Measurements from ENCODE around the gene TEX48. TPM values are rescaled to one million over a fixed set of nuclear protein-coding genes. Genes with fewer than 3 reads are reported as not detected.
A peak's percentile ranks its signal among the peaks of the same experiment; 100 is the strongest.

TEX48 gene
- total RNA-seq, 1 experiment from 2014 or later: 2.4 TPM

DNA sequence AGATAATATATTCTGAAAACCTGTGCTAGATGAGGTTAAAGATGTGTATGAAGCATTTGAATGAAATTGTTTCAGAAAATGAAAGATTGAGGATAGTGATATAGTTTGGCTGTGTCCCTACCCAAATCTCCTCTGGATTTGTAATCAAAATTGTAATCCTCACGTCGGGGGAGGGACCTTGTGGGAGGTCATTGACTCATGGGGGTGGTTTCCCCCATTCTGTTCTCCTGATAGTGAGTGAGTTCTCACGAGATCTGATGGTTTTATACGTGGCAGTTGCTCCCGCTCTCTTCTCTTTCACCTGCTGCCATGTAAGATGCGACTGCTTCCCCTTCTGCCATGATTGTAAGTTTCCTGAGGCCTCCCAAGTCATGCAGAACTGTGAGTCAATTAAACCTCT, 2.0 kb upstream of the TEX48 start:
- Histone ChIP-seq H3K27ac (ENCODE audit: low read length) (0 out of 2 replicates have a peak overlapping the region, but pooled peaks have one; percentile 5), H3K9me2 (replicated peaks; ENCODE audit: low read length) (no peaks in the 10 kb centered on the region), H3K27me3 (ENCODE audit: low read length) (no peaks in the 10 kb centered on the region), H3K9me3 (ENCODE audit: low read length) (no peaks in the 10 kb centered on the region), H3F3A (ENCODE audit: low read length, unreplicated experiment) (no peaks in the 10 kb centered on the region), H3K36me3 (ENCODE audit: low read depth, low read length) (no peaks in the 10 kb centered on the region), H3K4me1 (ENCODE audit: insufficient read depth, low read length) (peaks cover 34% of the 10 kb centered on the region), H3K4me3 (ENCODE audit: low read length) (no peak overlapping the region), H2AFZ (ENCODE audit: low read length) (no peak overlapping the region), H3K4me2 (ENCODE audit: low read length) (no peak overlapping the region), H3K79me2 (ENCODE audit: low read length) (no peaks in the 10 kb centered on the region), H3K9ac (ENCODE audit: low read length) (no peak overlapping the region), H4K20me1 (ENCODE audit: low read length) (no peaks in the 10 kb centered on the region)
- no TSS peak for BruUV-seq (replicated peaks)
- ChIA-PET POLR2A (ENCODE audit: unreplicated experiment) (interaction anchor here (0.6 kb wide), 1 partner anchor 152 kb away, joined by 4 read pairs; no protein-coding TSS in a partner anchor), CTCF (no interaction called here)
- no peak for ATAC-seq
- TF ChIP-seq EZH2phosphoT487 (IDR thresholded peaks at IDR 0.05; ENCODE audit: borderline replicate concordance, low read length): no peak
- TF ChIP-seq, protein P1, sequence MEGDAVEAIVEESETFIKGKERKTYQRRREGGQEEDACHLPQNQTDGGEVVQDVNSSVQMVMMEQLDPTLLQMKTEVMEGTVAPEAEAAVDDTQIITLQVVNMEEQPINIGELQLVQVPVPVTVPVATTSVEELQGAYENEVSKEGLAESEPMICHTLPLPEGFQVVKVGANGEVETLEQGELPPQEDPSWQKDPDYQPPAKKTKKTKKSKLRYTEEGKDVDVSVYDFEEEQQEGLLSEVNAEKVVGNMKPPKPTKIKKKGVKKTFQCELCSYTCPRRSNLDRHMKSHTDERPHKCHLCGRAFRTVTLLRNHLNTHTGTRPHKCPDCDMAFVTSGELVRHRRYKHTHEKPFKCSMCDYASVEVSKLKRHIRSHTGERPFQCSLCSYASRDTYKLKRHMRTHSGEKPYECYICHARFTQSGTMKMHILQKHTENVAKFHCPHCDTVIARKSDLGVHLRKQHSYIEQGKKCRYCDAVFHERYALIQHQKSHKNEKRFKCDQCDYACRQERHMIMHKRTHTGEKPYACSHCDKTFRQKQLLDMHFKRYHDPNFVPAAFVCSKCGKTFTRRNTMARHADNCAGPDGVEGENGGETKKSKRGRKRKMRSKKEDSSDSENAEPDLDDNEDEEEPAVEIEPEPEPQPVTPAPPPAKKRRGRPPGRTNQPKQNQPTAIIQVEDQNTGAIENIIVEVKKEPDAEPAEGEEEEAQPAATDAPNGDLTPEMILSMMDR (conservative IDR thresholded peaks at IDR 0.05; ENCODE audit: low read depth, low read length): no peak
- TF ChIP-seq EZH2 (IDR thresholded peaks at IDR 0.05; ENCODE audit: low read length, unreplicated experiment): no peak
- DNase-seq: no peak
- intact Hi-C loops (cut with micrococcal nuclease): loop anchor here (5.0 kb wide), 1 partner anchor 33 kb away; no protein-coding TSS in a partner anchor

DNA sequence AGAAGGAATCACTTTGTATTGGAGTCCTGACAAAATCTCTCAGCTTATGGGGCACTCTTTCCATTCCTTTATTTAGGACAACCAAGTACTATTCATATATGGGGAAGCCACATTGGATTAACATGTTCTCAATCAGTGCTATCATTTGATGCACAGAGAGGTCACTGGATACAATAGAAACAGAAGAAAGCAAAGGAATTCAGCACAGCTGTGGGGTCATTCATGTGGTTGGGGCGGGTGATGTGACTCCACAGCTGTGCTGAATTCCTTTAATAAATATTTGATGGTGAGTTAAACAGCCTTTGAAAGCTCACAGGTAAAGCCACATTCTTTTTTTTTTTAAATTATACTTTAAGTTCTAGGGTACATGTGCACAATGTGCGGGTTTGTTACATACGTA, 854 bp upstream of the TEX48 start:
- Histone ChIP-seq H3K9me2 (replicated peaks; ENCODE audit: low read length) (no peaks in the 10 kb centered on the region), H3K4me1 (ENCODE audit: insufficient read depth, low read length) (peaks cover 40% of the 10 kb centered on the region), H3K9me3 (ENCODE audit: low read length) (no peaks in the 10 kb centered on the region), H3K4me3 (ENCODE audit: low read length) (no peak overlapping the region), H3K36me3 (ENCODE audit: low read depth, low read length) (no peaks in the 10 kb centered on the region), H3K9ac (ENCODE audit: low read length) (no peak overlapping the region; the same call in 1 of the 2 replicates), H3K27me3 (ENCODE audit: low read length) (no peaks in the 10 kb centered on the region), H2AFZ (ENCODE audit: low read length) (no peak overlapping the region), H3F3A (ENCODE audit: low read length, unreplicated experiment) (no peaks in the 10 kb centered on the region), H4K20me1 (ENCODE audit: low read length) (no peaks in the 10 kb centered on the region), H3K79me2 (ENCODE audit: low read length) (no peaks in the 10 kb centered on the region), H3K27ac (ENCODE audit: low read length) (peak overlapping the region; percentile 29; the same call in 1 of the 2 replicates), H3K4me2 (ENCODE audit: low read length) (no peak overlapping the region)
- CTCF ChIA-PET: interaction anchor here (0.5 to 1.1 kb wide), 2 partner anchors 10 to 224 kb away, joined by 3 read pairs; no protein-coding TSS in a partner anchor
- no peak for DNase-seq
- BruUV-seq (replicated peaks): no TSS peak
- TF ChIP-seq EZH2phosphoT487 (IDR thresholded peaks at IDR 0.05; ENCODE audit: borderline replicate concordance, low read length): no peak
- TF ChIP-seq EZH2 (IDR thresholded peaks at IDR 0.05; ENCODE audit: low read length, unreplicated experiment): no peak
- TF ChIP-seq, protein P1 (conservative IDR thresholded peaks at IDR 0.05; ENCODE audit: low read depth, low read length): no peak
- ATAC-seq: no peak
- intact Hi-C loops (cut with micrococcal nuclease): loop anchor here (1.0 to 5.0 kb wide), 2 partner anchors 34 to 225 kb away; no protein-coding TSS in a partner anchor
- POLR2A ChIA-PET (ENCODE audit: unreplicated experiment): no interaction called here

DNA sequence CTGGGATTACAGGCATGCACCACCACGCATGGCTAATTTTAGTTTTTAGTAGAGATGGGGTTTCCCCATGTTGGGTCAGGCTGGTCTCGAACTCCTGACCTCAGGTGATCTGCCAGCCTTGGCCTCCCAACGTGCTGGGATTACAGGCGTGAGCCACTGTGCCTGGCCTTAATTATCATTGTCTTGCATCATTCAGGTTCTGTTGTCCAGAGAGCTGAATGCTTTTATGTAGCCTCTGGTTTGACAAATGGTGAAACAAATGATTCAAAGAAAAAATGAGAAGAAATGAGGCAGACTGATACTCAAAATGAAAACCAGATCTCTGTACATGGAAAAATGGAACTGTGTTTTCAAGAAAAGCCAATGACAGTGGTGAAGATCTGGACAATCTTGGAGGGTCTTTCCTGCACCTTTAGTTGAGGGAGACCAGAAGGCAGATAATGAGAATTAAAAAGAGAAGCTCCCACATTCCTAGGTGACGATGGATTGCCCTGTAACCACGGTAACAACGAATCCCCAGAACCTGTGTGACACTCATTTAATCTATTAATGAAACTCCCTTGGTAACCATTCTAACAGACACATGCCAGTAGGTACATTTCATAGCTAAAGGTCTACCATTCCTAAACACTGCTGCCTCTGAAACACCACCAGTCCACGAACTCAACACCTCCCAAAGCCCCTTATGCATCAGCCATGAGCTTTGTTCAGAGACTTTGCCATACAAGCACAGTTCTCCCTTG, 1.6 kb downstream of the TEX48 start:
- no peaks in the 10 kb centered on the region for H3F3A ChIP-seq (ENCODE audit: low read length, unreplicated experiment)
- no peaks in the 10 kb centered on the region for H3K36me3 ChIP-seq (ENCODE audit: low read depth, low read length)
- DNase-seq (no peak), ATAC-seq (no peak)
- no peaks in the 10 kb centered on the region for H3K79me2 ChIP-seq (ENCODE audit: low read length)
- no peaks in the 10 kb centered on the region for H3K9me3 ChIP-seq (ENCODE audit: low read length)
- H4K20me1 ChIP-seq (ENCODE audit: low read length): no peaks in the 10 kb centered on the region
- H3K4me2 ChIP-seq (ENCODE audit: low read length): no peak overlapping the region
- no peak overlapping the region for H3K9ac ChIP-seq (ENCODE audit: low read length)
- H2AFZ ChIP-seq (ENCODE audit: low read length): no peak overlapping the region
- peaks cover 29% of the 10 kb centered on the region for H3K4me1 ChIP-seq (ENCODE audit: insufficient read depth, low read length)
- H3K4me3 ChIP-seq (ENCODE audit: low read length): no peak overlapping the region
- intact Hi-C loops (cut with micrococcal nuclease): loop anchor here (1.0 to 5.0 kb wide), 3 partner anchors 37 to 334 kb away; no protein-coding TSS in a partner anchor
- no peaks in the 10 kb centered on the region for H3K9me2 ChIP-seq (replicated peaks; ENCODE audit: low read length)
- H3K27ac ChIP-seq (ENCODE audit: low read length): no peak overlapping the region
- TF ChIP-seq, protein P1 (conservative IDR thresholded peaks at IDR 0.05; ENCODE audit: low read depth, low read length): no peak
- TF ChIP-seq EZH2 (IDR thresholded peaks at IDR 0.05; ENCODE audit: low read length, unreplicated experiment): no peak
- no peak for TF ChIP-seq EZH2phosphoT487 (IDR thresholded peaks at IDR 0.05; ENCODE audit: borderline replicate concordance, low read length)
- H3K27me3 ChIP-seq (ENCODE audit: low read length): no peaks in the 10 kb centered on the region
- POLR2A ChIA-PET (ENCODE audit: unreplicated experiment): interaction anchor here (0.6 kb wide), 1 partner anchor 93 kb away, joined by 4 read pairs; no protein-coding TSS in a partner anchor
- CTCF ChIA-PET: interaction anchor here (1.1 kb wide), 1 partner anchor 172 kb away, joined by 3 read pairs; no protein-coding TSS in a partner anchor
- no TSS peak for BruUV-seq (replicated peaks)

Data from PC-3 (cell line).